Measurements from ENCODE around the gene CCNL2. TPM values are rescaled to one million over a fixed set of nuclear protein-coding genes. Genes with fewer than 3 reads are reported as not detected.
A peak's percentile ranks its signal among the peaks of the same experiment; 100 is the strongest.

The CCNL2 gene
- total RNA-seq, 2 experiments from 2014 or later: 97.7 to 108 TPM

- Mint-ChIP-seq H3K27ac (no peak within 1 kb of the TSS), H3K9me3 (no peaks in the 10 kb centered on the region), H3K27me3 (ENCODE audit: low read depth) (peaks cover 12% of the 10 kb centered on the region), H3K4me1 (ENCODE audit: low read depth) (peaks cover 28% of the 10 kb centered on the region), H3K36me3 (ENCODE audit: low read depth) (no peaks in the 10 kb centered on the region), H3K4me3 (peak within 1 kb of the TSS; percentile 76)
- peak; percentile 79 for DNase-seq
- CTCF ChIA-PET: no interaction called here
- intact Hi-C loops (cut with micrococcal nuclease): loop anchor here (1.0 to 2.0 kb wide), 3 partner anchors 25 to 41 kb away; partner anchors contain the start of genes AURKAIP1, CPTP, INTS11 and PUSL1
Measured at GRCh38 chr1:1349256-1350012, 49.7 kb downstream of the CCNL2 start, which contains the start of gene DVL1. TSS of gene DVL1 (minus strand) at chr1:1349418. CDS start at chr1:1349065, 353 bp downstream.

DNA sequence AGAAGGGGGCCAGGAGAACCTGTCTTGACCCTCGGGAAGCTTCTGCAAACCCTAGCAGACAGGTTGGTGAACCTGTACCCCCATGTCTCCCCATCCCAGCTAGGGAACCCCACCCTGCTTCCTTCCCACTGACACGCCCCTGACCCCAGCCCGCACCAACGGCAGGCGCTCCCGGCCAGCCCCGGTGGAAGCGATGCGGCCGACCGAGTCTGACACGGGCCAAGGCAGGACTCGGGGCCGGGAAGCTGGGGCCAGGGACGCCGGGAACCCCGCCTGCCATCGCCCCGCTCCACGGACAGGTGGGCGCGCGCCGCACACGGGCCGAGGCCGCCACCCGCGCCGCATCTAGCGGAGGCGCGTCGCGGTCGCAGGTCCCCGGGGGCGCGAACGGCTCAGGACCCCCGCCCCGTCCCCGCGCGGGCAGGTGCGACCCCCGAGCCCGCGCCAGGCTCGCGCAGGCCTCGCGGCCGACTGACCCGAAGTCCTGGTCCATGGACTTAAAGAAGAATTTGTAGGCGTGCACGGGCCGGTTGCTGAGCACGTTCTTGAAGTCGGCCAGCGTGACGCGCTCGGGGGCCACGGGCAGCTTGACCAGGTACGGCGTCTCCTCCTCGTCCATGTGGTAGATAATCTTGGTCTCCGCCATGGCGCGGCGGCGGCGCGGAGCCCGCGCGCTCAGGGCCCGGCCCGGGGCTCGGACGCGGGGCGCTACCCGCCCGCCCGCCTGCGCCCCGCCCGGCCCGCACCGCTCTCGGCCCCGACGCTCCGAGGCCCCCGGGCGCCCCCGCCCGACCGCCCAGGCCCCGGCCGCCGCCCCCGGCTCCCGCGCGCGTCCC lies 50.5 kb downstream of the CCNL2 start:
- DNase-seq: no peak
- Mint-ChIP-seq H3K27ac (no peak overlapping the region), H3K36me3 (ENCODE audit: low read depth) (no peaks in the 10 kb centered on the region), H3K4me3 (peak overlapping the region; percentile 76), H3K9me3 (no peaks in the 10 kb centered on the region), H3K4me1 (ENCODE audit: low read depth) (peaks cover 25% of the 10 kb centered on the region), H3K27me3 (ENCODE audit: low read depth) (peaks cover 5% of the 10 kb centered on the region)
- CTCF ChIA-PET: interaction anchor here (1.0 to 1.5 kb wide), 3 partner anchors 23 to 156 kb away, joined by 3 to 6 read pairs (median 4); partner anchors contain the start of gene AURKAIP1
- intact Hi-C loops (cut with micrococcal nuclease): loop anchor here (1.0 to 2.0 kb wide), 3 partner anchors 24 to 40 kb away; partner anchors contain the start of genes AURKAIP1, CPTP, INTS11 and PUSL1

DNA sequence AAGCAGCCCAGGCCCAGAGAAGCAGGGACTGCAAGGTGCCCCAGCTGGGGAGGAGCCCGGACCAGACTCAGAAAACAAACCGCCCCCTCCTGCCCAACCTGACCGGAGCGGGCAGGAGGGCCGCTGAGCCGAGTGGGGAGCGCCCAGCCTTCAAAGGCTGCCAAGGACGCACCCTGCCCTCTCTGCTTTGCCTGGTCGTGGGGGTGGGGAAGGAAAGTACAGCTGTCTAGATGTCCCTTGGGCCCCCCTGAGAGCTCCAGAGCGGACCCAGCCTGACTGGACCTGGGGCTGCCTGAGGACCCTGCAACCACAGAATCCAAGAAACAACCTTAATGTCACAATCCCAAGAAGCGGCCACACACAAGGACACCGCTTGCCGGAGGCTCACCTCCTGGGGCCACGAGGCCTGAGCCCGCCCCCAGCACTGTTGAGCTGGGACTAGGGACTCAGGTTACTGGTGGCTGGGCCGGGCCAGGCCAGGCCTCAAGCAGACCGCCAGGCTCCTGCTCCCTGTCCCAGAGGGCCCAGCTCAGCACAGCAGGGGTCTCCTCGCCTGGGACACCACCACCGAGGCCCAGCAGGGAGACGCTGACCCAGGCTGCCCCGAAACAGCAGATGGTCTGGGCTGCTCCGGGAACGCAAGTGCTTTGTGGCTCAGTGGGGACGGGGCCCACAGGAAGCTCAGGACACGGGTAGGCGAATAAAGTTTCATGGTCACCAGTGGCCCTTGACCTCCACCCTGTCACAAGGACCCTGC lies 51.3 kb downstream of the CCNL2 start:
- H3K27me3 Mint-ChIP-seq (ENCODE audit: low read depth): peaks cover 3% of the 10 kb centered on the region
- H3K4me1 Mint-ChIP-seq (ENCODE audit: low read depth): peaks cover 25% of the 10 kb centered on the region
- intact Hi-C loops (cut with micrococcal nuclease): loop anchor here (2.0 kb wide), 2 partner anchors 23 to 163 kb away; partner anchors contain the start of genes CPTP and INTS11
- H3K27ac Mint-ChIP-seq: no peak overlapping the region
- H3K9me3 Mint-ChIP-seq: no peaks in the 10 kb centered on the region
- CTCF ChIA-PET: interaction anchor here (1.0 to 1.5 kb wide), 3 partner anchors 24 to 157 kb away, joined by 3 to 6 read pairs (median 4); partner anchors contain the start of gene AURKAIP1
- no peaks in the 10 kb centered on the region for H3K36me3 Mint-ChIP-seq (ENCODE audit: low read depth)
- no peak for DNase-seq
- H3K4me3 Mint-ChIP-seq: peak overlapping the region; percentile 76

DNA sequence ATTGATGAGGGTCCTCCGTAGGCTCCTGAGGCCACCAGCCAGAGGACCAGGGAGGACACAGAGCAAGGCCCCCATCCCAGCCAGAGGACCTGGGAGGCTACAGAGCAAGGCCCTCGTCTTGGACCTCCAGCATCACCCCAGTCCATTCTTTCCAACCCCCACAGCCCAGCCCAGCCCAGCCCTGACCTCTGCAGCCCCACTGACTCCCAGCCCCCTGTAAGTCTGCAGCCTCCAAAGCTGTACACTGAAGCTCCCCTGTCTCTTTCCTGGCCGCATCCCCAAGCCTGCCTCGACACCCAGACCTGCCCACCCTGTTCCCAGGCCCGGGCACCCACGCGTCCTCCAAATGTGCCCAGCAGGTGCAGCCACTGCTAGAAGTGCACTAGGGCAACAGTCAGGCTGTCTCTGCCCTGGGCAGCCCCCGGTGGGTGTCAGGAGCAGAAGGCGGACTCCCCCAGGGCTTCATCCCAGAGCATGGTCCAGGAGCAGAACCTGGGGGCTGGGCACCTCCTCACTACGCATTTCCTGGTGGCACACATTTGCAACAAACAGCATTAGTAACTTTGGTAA lies 52.0 kb downstream of the CCNL2 start:
- no peaks in the 10 kb centered on the region for H3K9me3 Mint-ChIP-seq
- CTCF ChIA-PET: interaction anchor here (0.8 kb wide), 1 partner anchor 40 kb away, joined by 5 read pairs; the partner anchor contains the start of gene ACAP3
- no peak overlapping the region for H3K27ac Mint-ChIP-seq
- intact Hi-C loops (cut with micrococcal nuclease): loop anchor here (2.0 kb wide), 1 partner anchor 164 kb away; no protein-coding TSS in a partner anchor
- H3K27me3 Mint-ChIP-seq (ENCODE audit: low read depth): no peaks in the 10 kb centered on the region
- H3K4me3 Mint-ChIP-seq: peak overlapping the region; percentile 76
- no peaks in the 10 kb centered on the region for H3K36me3 Mint-ChIP-seq (ENCODE audit: low read depth)
- no peak for DNase-seq
- H3K4me1 Mint-ChIP-seq (ENCODE audit: low read depth): peaks cover 23% of the 10 kb centered on the region

DNA sequence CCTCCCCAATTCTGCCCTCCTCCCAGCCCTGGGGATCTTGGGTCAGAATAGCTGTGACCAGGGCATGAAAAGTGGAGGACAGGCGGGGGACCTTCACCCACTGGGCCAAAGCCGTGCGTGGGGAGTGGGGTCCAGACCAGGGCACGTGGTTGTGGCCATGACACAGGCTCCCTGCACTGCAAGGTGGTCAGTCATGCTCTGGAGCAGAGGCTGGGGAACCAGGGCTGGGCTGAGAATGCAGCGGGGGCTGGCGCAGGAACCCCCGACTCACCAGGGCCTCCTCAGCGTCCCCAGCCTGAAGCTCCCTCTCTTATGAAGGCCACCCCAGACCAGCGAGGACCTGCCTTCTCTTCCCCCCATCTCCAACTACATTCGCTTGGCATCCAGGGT lies 52.6 kb downstream of the CCNL2 start:
- H3K27me3 Mint-ChIP-seq (ENCODE audit: low read depth): no peaks in the 10 kb centered on the region
- CTCF ChIA-PET: interaction anchor here (0.8 to 0.9 kb wide), 2 partner anchors 26 to 39 kb away, joined by 3 to 5 read pairs; partner anchors contain the start of gene ACAP3
- no peak for DNase-seq
- no peaks in the 10 kb centered on the region for H3K9me3 Mint-ChIP-seq
- no peak overlapping the region for H3K27ac Mint-ChIP-seq
- H3K4me1 Mint-ChIP-seq (ENCODE audit: low read depth): peaks cover 23% of the 10 kb centered on the region
- H3K36me3 Mint-ChIP-seq (ENCODE audit: low read depth): no peaks in the 10 kb centered on the region
- no peak overlapping the region for H3K4me3 Mint-ChIP-seq
- intact Hi-C loops (cut with micrococcal nuclease): loop anchor here (2.0 kb wide), 1 partner anchor 164 kb away; no protein-coding TSS in a partner anchor

GRCh38 chr1:1345860-1346500 lies 53.2 kb downstream of the CCNL2 start:
- Mint-ChIP-seq H3K36me3 (ENCODE audit: low read depth) (peaks cover 4% of the 10 kb centered on the region), H3K27ac (no peak overlapping the region)
- CTCF ChIA-PET: interaction anchor here (0.8 to 1.3 kb wide), 3 partner anchors 25 to 39 kb away, joined by 3 to 5 read pairs (median 3); partner anchors contain the start of gene ACAP3

GRCh38 chr1:1345384-1345783 lies 53.8 kb downstream of the CCNL2 start:
- Mint-ChIP-seq H3K4me3 (no peak overlapping the region), H3K36me3 (ENCODE audit: low read depth) (peaks cover 10% of the 10 kb centered on the region), H3K9me3 (no peaks in the 10 kb centered on the region), H3K4me1 (ENCODE audit: low read depth) (peaks cover 23% of the 10 kb centered on the region), H3K27ac (no peak overlapping the region), H3K27me3 (ENCODE audit: low read depth) (no peaks in the 10 kb centered on the region)
- intact Hi-C loops (cut with micrococcal nuclease): no loop called here
- CTCF ChIA-PET: interaction anchor here (0.9 to 1.3 kb wide), 2 partner anchors 26 to 27 kb away, joined by 3 read pairs; no protein-coding TSS in a partner anchor
- no peak for DNase-seq

More at GRCh38 chr1:1345860-1346500, 53.2 kb downstream of the CCNL2 start:
- intact Hi-C loops (cut with micrococcal nuclease): loop anchor here (2.0 kb wide), 1 partner anchor 165 kb away; no protein-coding TSS in a partner anchor
- Mint-ChIP-seq H3K9me3 (no peaks in the 10 kb centered on the region), H3K4me1 (ENCODE audit: low read depth) (peaks cover 23% of the 10 kb centered on the region), H3K4me3 (no peak overlapping the region), H3K27me3 (ENCODE audit: low read depth) (no peaks in the 10 kb centered on the region)
- DNase-seq: no peak

DNA sequence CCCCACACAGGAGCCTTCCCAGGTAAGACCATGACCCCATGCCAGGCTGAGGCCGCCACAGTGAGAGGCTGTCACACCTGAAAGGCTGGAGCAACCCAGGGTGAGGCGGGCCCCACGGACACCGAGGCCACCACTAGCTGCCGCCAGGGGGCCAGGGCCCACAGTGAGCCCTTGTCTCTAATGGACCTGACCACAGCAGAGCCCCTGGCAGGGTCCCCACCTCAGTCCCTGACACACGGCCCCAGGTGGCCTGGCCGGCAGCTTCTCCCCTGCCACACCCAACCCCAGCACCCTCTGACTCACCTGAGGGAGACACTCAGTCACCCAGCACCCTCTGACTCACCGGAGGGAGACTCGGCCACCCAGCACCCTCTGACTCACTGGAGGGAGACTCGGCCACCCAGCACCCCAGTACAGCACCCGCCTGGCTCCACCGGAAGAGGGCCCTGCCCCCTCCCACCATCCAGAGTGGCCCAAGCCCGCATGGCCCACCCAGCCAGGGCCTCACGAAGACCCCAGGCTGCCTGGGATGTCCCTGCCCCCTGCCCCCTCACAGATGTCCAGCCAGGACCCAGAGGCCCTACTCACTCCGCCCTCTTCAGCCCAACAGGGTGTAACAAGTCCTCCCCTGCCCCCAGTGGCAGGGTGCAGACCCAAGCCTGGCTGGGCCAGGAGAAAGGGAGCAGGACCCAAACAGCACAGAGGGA lies 54.3 kb downstream of the CCNL2 start:
- DNase-seq: peak; percentile 55
- Mint-ChIP-seq H3K4me1 (ENCODE audit: low read depth) (peaks cover 23% of the 10 kb centered on the region), H3K27ac (no peak overlapping the region), H3K27me3 (ENCODE audit: low read depth) (no peaks in the 10 kb centered on the region), H3K9me3 (no peaks in the 10 kb centered on the region), H3K4me3 (no peak overlapping the region), H3K36me3 (ENCODE audit: low read depth) (peaks cover 11% of the 10 kb centered on the region)
- intact Hi-C loops (cut with micrococcal nuclease): no loop called here
- CTCF ChIA-PET: interaction anchor here (1.3 kb wide), 1 partner anchor 26 kb away, joined by 3 read pairs; no protein-coding TSS in a partner anchor

DNA sequence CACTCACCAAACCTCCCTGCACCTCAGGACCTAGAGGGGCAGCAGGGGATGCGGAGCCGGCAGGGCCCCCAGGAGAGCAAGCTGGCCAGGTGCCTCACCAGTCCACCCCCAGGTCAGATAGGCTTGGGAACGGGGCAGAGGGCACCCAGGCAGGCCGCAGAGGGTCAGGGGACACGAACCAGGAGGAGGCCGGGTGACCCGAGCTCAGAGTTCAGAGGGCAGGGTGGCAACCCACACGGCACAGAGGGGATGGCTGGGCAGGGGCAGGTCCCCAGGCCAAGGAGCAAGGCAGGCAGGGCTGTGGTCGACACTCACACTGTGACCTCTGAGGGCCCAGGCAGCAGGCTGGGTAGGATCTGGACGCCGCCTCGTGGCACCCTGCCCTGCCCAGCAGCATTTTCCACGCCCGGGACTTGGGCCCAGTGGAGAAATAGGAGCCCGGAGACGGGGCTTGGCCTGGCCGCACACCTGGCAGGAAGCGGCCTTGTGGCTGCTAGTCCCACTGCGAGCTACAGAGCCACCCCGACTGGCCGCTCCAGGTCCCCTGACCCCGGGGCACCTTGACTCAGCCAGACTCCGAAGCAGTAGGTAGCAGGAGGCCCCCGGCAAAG lies 55.2 kb downstream of the CCNL2 start:
- peaks cover 12% of the 10 kb centered on the region for H3K36me3 Mint-ChIP-seq (ENCODE audit: low read depth)
- CTCF ChIA-PET: interaction anchor here (1.4 kb wide), 1 partner anchor 28 kb away, joined by 4 read pairs; no protein-coding TSS in a partner anchor
- intact Hi-C loops (cut with micrococcal nuclease): no loop called here
- peaks cover 23% of the 10 kb centered on the region for H3K4me1 Mint-ChIP-seq (ENCODE audit: low read depth)
- H3K27me3 Mint-ChIP-seq (ENCODE audit: low read depth): no peaks in the 10 kb centered on the region
- H3K4me3 Mint-ChIP-seq: no peak overlapping the region
- H3K27ac Mint-ChIP-seq: no peak overlapping the region
- DNase-seq: no peak
- no peaks in the 10 kb centered on the region for H3K9me3 Mint-ChIP-seq

- H3K36me3 Mint-ChIP-seq (ENCODE audit: low read depth): peaks cover 15% of the 10 kb centered on the region
- DNase-seq: no peak
- H3K4me3 Mint-ChIP-seq: no peak overlapping the region
- no peaks in the 10 kb centered on the region for H3K27me3 Mint-ChIP-seq (ENCODE audit: low read depth)
- intact Hi-C loops (cut with micrococcal nuclease): no loop called here
- CTCF ChIA-PET: interaction anchor here (1.4 kb wide), 1 partner anchor 29 kb away, joined by 4 read pairs; no protein-coding TSS in a partner anchor
- H3K4me1 Mint-ChIP-seq (ENCODE audit: low read depth): peaks cover 21% of the 10 kb centered on the region
- no peak overlapping the region for H3K27ac Mint-ChIP-seq
- no peaks in the 10 kb centered on the region for H3K9me3 Mint-ChIP-seq
Measured at GRCh38 chr1:1342584-1343115, 56.5 kb downstream of the CCNL2 start.

Data from activated naive CD4-positive, alpha-beta T cell treated with anti-CD3 and anti-CD28 coated beads for 36 hours (primary cell).